Retina (tissue), 1 donor: ENCODE data around the gene RABEP2.
"Not testable (repeated sequence)": the region's sequence is repeated elsewhere in the genome, so short reads cannot be mapped to it uniquely, and the experiment has no call there.

Source experiments
- DNase-seq: peaks from one replicate; pipeline ENCODE4 v3.0.0-alpha.2; 2016

RABEP2 gene

GRCh38 chr16:28932339-28933141, 7.5 kb upstream of the RABEP2 start:
- no peak for DNase-seq

DNA sequence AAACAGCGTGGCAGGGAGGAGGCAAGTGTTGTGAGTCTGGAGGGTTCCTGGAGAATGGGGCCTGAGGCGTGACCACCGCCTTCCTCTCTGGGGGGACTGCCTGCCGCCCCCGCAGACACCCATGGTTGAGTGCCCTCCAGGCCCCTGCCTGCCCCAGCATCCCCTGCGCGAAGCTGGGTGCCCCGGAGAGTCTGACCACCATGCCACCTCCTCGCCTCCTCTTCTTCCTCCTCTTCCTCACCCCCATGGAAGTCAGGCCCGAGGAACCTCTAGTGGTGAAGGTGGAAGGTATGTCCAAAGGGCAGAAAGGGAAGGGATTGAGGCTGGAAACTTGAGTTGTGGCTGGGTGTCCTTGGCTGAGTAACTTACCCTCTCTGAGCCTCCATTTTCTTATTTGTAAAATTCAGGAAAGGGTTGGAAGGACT, 6.8 kb upstream of the RABEP2 start, which contains the start of gene CD19:
TSS of gene CD19 (plus strand) at position 171 of the 425 bp plus-strand sequence. CDS start at position 201, 30 bp downstream.
- DNase-seq, result no peak

GRCh38 chr16:28930652-28931051, 5.6 kb upstream of the RABEP2 start:
- DNase-seq, result peak; percentile 28

DNA sequence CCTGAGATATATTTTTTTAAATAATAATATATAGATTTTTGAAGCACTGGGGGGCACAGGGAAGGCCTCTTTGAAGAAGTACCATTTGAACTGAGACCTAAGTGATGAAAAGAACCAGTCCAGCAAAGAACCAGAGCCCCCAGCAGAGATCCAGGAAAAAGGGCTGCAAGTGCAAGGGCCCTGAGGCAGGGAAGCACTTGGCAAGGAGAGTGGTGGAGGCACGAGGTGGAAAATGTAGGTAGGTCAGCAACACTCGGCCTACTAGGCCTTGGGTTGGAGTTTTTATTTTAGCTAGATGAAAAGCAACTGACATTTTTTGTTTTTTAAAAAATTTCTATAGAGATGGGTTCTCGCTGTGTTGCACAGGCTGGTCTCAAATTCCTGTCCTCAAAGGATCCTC, 5.2 kb upstream of the RABEP2 start:
- no peak for DNase-seq

DNA sequence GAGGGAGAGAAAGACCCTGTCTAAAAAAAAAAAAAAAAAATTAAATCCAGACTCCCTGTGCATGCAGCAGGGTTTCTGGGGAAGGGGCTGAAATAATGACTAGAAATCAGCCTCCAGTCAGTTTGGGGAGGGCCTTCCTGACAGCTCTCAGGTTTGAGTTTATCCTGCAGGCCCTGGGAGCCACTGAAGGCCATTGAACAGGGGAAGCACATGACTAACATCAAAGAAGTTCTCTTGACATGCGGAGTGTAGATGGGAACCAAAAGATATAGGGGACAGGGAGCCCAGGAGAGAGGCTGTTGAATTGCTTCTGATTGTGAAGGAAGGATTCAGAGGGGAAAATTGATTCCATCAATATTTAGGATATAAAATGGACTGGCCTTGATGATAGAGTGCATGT, 2.8 kb upstream of the RABEP2 start:
- no peak for DNase-seq

DNA sequence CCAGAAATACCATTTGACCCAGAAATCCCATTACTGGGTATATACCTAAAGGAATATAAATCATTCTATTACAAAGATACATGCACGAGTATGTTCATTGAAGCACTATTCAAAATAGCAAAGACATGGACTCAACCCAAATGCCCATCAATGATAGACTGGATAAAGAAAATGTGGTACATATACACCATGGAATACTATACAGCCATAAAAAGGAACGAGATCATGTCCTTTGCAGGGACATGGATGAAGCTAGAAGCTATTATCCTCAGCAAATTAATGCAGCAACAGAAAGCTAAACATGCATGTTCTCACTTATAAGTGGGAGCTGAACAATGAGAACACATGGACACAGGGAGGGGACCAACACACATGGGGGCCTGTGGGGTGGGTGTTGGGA, 1.2 kb upstream of the RABEP2 start:
- DNase-seq, result not testable (repeated sequence)

- DNase-seq, result peak; percentile 95
Observed at GRCh38 chr16:28925386-28926228, 569 bp upstream of the RABEP2 start.

DNA sequence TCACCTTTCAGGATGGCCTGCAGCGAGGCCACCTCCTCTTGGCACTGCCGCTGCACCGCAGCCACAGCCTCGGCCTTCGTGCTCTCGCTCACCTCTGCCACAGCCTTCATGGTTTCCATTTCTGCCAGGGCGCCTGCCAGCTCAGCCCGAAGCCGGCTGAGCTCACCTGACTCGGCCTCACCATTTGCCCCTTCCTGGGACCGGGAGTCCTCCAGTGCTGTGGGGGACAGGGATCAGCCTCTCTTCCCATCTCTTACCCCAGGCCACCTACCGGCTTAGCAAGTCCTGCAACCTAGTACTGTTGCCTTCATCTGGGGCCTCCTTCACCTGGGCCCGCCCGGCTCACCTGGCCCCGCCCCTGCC, 658 bp downstream of the RABEP2 start:
- no peak for DNase-seq

DNA sequence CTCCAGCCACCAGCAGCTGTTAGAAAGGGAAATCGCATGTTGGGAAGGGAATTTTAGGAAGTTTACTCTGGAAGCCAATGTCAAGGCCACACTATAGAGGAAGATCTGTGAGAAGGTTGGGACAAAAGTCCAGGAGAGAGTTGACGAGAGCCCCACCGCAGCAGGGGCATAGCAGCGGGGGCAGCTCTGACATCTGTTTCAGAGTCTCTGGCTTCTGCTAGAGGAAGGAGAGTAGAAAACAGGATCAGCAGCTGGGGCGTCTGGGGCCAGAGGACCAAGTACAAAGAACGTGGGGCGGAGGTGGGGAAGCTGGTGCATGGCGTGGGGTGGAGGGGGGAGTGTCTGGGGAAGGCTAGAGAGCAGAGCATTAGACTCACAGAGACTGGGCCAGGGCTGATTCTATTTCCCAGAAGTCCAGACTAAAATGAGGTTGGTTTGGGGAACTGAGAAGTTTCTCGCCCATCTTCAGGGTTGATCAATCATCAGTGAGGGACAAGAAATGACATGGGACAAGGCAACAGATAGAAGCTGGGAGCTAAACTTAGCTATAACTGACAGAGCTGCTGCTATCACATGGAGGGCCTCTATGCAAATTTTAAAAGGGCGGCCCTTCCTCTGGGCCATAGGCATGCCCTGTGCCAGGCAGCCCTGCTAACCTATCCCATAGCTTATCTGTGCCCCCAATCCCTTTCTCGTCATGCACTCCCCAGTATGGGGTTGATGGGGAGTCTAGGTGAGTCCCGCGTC, 1.2 kb downstream of the RABEP2 start:
- DNase-seq, result no peak

DNA sequence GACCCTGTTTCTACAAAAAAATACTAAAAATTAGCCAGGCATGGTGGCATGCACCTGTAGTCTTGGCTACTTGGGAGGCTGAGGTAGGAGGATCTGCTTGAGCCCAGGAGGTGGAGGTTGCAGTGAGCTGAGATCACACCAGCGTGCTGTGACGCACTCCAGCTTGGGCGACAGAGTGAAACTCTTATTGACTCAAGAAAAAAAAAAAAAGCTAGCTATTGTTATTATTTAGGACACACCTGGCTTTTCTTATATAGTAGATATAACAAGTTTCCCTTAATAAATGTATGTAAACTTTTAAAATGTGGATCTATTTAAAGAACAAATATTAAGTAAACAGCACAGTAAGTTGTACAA, 1.8 kb downstream of the RABEP2 start:
- no peak for DNase-seq

- DNase-seq, result no peak
Observed at GRCh38 chr16:28918698-28919097, 6.3 kb downstream of the RABEP2 start.

DNA sequence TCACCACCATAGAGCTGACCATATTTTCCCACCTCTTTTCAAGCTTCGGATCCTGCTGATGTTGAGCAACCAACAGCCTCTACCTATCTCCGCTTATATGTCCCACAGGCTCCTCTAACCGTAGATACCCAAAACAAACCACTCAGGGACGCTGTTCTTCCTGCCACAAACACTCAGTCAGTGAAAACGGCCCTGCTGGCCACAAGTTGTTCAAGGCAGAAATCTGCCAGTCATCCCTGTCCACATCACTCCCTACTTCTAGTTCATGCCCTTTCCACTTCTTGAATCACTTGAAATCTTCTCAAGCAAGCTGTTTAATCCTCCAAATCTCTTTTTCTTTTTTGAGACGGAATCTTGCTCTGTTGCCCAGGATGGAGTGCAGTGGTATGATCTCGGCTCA, 7.9 kb downstream of the RABEP2 start:
- DNase-seq, result no peak

DNA sequence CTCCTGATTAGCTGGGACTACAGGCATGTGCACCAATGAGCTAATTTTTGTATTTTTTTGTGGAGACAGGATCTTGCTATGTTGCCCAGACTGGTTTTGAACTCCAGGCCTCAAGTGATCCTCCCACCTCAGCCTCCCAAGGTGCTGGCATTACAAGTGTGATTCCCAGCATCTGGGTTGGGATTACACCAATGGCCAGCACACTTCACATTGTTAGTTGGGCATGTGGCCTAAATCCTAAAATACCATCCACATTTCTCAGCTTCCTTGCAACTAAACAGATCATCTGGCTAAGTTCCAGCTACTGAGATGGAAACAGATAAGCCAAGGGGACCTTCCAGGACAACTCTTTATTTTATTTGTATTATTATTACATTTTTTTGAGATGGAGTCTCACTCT, 9.9 kb downstream of the RABEP2 start:
- DNase-seq, result no peak

- no peak for DNase-seq
Observed at GRCh38 chr16:28913946-28914724, 10.9 kb downstream of the RABEP2 start.

DNA sequence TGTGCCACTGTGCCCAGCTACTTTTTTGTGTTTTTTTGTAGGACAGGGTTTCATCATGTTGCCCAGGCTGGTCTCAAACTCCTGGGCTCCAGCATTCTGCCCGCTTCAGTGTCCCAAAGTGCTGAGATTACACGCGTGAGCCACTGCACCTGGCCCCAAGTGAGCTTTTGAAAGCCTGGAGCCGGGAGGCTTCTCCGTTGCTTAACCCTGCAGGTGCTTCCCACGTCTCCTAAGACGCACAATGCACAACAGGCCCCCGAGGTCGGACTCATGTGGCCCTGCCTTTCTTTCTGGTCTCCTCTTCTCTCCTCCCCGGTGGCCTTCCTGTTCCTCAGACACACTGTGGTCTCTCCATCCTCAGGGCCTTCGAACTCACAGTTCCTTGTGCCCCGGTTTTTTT, 12.5 kb downstream of the RABEP2 start:
- no peak for DNase-seq

- DNase-seq, result no peak
Observed at GRCh38 chr16:28910086-28911031, 14.7 kb downstream of the RABEP2 start.

GRCh38 chr16:28905800-28906372, 19.2 kb downstream of the RABEP2 start:
- peak; percentile 39 for DNase-seq

GRCh38 chr16:28905229-28905754, 19.7 kb downstream of the RABEP2 start:
- peak; percentile 13 for DNase-seq

DNA sequence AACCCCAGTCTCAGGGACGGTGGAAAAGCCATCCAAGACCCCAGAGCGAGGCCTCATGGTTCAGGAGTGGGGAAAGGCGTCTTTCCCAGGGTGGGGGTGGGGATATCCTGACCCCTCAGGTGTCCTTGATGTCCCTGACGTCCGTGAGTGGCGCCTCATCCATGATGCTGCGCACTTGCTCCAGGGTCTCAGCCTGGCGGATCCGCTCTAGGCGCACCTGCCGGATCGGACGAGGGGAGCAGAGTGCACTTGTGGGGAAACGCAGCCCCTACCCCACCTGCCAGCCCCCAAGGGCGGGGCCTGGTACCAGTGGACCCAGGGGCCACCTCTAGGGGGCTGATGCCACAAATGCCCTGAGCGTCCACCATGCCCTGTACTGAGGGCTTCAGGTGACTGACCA, 20.2 kb downstream of the RABEP2 start:
- no peak for DNase-seq

DNA sequence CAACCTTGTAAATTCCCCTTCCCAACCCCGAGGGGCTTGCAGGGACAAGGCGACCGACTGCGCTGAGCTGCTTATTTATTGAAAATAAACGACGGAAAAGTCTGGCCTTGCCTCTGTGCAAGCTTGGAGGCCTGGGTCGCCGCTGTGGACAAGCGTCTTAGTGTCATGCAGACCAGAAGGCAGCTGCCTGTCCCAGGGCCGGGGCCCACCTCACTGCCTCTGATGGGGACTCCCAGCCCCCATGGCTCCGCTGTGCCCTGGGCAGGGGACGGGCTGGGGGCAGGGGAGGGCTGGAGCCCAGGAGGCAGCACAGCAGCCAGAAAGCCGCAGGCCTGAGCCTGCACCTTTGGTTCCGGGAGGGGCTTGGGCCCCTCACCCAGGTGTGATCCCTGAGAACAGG, 20.7 kb downstream of the RABEP2 start:
- no peak for DNase-seq
